ENCODE results near the gene GALNT2.

Gene GALNT2

GRCh38 chr1:230280054-230280795 lies 213.2 kb downstream of the GALNT2 start:
- no peak for DNase-seq (ENCODE audit: low read depth)

DNA sequence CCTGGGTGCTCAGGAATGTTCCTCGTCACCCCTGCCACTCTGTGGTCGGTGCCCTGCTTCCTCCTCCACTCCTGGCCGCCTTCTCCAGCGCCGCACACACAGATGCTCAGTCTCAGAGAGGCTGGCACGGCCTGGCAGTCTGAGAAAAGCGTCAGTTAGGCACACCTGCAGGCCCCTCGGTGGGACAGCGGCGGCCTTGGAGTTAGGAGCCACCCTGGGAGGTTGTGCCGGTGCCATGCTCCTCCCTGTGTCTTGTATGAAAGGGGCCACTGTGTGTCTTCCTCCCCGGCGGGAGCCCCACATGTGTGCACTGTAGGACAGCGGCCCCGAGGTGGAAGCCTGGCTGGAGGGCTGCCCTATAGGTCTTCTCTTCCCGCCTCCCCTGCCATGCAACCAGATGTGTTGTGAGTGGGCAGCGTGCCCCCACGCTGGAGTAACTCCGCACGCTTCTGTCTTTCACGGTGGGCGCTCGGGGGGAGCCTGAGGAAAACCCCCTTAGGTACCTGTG lies 213.9 kb downstream of the GALNT2 start:
- no peak for DNase-seq (ENCODE audit: low read depth)

- DNase-seq (ENCODE audit: low read depth), result no peak
These were observed 214.5 kb downstream of the GALNT2 start for GRCh38 chr1:230281556-230281955.

- DNase-seq (ENCODE audit: low read depth), result no peak
These were observed 215.1 kb downstream of the GALNT2 start for GRCh38 chr1:230282157-230282556.

DNA sequence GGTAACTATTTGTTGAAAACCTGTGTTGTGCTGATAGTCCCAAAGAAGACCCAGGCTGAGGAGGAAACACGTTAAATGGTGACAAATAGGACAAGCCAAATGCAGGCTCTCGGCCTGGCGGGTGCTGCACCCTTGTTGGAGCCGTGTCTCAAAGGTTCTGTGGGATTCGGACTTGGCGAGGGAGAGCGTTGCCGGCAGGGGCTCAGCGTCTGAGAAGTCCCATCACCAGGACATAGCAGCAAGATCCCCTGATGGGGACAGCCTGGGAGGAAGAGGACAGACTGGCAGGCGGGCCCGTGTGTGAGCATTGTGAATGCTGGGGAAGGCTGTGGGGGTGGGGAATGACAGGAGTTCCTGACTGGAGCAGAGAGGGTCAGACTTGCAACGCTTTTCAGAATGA lies 216.6 kb downstream of the GALNT2 start:
- DNase-seq (ENCODE audit: low read depth), result no peak

GRCh38 chr1:230284891-230285290 lies 217.9 kb downstream of the GALNT2 start:
- no peak for DNase-seq (ENCODE audit: low read depth)

DNA sequence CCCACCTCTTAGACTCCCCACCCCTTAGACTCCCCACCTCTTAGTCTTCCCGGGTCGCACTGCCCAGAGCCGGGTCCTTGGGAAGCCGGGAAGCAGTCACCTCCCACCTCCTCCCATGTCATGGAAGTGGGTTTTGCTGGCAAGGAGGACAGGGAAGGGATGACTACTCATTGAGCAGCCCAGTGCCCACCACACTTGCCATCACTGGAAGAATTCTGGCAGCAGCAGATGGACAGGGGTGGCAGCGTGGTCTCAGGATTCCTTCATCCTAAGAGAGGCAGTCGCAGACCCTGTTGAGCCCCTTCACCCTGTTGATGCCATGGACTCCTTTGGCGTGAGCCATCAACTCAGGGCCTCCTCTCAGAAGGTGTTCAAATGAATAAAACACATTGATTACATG lies 218.3 kb downstream of the GALNT2 start:
- no peak for DNase-seq (ENCODE audit: low read depth)

DNA sequence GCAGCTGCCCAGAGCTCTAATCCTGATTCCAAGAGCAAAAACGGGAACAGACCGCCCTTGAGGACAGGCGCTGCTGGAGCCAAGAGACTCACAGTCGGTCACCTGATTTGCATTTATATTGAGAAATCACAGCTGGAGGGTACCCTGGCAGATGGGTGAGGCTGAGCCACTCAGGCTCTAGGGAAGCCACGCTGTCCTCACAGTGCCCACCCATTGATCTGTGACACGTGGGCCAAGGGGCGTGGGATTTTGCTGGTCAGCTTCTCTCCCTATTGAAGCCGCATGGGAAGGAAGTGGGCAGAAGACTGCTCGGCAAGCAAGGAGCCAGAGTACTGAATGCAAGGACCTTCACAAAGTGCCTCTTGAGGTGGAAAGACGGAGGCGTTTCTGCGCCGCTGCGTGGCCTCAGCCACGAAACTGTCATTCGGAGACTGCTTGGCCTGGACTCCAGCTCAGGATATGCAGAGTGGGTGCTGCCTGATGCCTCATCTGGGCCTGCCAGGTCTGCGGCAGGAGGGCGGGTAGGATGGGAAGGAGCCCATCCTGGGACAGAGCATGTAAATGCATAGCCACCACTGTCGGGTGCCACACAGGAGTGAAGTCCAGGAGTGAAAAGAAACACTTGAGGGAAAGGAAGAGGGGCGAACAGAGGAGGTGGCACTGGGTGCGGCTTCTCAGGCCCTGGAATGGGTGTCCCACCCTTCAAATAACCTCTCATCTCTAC lies 219.3 kb downstream of the GALNT2 start:
- no peak for DNase-seq (ENCODE audit: low read depth)

DNA sequence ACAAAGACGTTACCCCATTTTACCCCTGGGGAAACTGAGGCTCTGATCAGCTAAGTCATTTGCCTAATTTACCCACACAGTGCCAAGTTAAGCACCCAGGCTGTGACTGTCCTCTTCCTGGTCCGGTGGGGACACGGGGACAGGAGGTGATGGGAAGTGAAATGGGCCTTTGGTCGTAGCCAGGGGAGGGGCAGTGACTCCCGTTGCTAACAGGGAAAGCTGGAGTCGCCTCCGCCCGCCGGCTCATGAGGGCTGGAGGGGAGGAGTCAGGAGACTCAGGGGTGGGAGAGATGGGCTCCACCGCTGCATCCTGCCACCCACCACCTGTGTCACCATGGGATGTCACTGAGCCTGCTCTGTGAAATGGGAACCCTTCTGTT lies 219.8 kb downstream of the GALNT2 start:
- no peak for DNase-seq (ENCODE audit: low read depth)

DNA sequence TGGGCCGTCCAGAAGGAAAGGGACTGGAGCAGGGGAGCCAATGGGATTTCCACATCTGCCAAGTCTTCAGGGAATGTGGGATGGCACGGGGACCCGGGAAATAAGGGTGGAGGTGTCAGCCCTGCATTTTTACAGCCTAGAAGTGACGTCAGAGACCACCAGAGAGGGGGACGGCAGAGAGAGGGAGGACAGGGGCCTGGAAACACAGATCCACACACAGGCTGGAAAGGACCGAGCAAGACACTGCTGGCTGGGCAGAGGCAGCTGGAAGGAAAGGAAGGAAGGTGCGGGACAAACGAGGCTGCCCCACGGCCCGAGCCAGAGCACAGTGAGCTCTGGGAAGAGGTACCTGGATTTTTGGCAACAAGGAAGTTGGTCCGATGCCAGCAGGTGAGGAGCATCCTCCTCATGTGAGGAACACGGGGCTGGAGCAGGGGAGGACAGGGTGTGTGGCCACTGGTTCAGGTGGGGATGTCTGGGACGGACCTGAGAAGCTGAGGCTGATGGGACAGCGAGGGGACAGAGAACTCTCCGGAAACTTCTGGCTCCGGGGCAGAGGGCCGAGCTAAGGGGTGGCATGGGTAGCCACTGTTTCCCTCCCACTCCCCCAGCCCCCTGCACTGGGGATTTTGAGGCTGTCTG lies 220.8 kb downstream of the GALNT2 start:
- no peak for DNase-seq (ENCODE audit: low read depth)

DNA sequence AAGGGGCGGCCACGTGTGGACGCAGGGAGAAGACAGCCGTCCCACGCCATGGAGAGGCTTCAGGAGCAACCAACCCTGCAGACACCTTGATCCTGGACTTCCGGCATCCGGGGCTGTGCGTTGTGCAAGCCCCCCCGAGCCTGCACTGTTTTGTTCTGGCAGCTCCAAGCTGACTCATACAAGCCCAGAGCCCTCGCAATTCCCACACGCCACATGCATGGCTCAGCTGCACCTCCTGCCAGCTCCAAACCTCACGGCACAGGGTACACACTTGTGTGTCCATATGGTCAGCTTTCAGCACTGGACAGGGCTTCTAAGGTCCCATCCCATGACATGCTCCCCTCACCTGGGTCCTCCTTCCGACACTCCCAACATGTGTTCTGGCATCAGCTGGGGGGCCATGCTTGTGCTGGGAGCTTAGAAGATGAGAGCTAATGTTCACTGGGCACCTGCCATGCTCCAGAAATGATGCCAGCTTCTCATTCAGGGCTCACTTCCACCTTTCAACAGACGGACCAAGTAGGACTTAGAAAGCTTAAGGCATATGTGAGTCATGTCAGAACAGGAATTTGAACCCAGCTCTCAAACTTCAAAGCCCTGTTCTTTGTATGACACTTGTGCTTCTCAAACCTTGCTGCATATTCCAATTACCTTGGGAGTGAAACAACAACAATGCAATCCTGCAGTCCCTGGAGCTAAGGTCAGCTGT lies 221.8 kb downstream of the GALNT2 start:
- no peak for DNase-seq (ENCODE audit: low read depth)

- no peak for DNase-seq (ENCODE audit: low read depth)
These were observed 222.3 kb downstream of the GALNT2 start for GRCh38 chr1:230289350-230289644.

GRCh38 chr1:230291731-230292620 lies 224.9 kb downstream of the GALNT2 start:
- DNase-seq (ENCODE audit: low read depth), result no peak

GRCh38 chr1:230292689-230293389 lies 225.8 kb downstream of the GALNT2 start:
- DNase-seq (ENCODE audit: low read depth), result no peak

DNA sequence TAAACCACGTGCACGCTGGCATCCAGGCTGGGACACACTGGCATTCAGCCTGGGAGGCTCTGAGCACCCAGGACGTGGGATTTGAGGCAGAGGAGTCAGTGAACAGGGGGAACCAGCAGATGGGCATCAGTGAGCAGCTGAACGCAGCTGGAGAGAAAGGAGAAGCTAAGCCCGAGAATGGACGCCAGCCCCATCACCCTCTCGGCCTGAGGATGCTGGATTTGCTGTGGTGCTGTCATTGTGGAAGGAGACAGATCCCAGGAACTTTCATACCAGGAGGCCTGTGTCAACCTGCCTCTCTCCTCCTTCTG lies 226.3 kb downstream of the GALNT2 start:
- DNase-seq (ENCODE audit: low read depth), result no peak

DNA sequence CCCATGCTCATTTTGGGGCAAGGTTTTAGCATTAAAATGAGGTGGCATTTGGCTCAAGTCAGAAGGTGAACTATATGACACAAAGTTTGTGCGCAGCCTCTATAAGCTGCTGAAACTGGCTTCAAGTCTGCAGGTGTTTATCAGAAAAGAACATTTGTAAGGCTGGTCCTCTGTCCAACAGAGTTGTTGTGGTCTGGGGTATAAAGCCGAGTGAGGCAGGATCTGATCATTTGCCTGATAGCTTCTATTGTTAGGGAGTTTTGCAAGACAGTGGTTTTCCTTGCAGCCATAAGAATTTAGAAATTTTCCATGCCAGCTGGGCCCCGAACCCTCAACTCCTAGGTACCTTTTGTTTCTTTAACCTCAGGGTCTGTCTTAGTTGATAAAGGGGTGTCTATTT lies 228.3 kb downstream of the GALNT2 start:
- no peak for DNase-seq (ENCODE audit: low read depth)

DNA sequence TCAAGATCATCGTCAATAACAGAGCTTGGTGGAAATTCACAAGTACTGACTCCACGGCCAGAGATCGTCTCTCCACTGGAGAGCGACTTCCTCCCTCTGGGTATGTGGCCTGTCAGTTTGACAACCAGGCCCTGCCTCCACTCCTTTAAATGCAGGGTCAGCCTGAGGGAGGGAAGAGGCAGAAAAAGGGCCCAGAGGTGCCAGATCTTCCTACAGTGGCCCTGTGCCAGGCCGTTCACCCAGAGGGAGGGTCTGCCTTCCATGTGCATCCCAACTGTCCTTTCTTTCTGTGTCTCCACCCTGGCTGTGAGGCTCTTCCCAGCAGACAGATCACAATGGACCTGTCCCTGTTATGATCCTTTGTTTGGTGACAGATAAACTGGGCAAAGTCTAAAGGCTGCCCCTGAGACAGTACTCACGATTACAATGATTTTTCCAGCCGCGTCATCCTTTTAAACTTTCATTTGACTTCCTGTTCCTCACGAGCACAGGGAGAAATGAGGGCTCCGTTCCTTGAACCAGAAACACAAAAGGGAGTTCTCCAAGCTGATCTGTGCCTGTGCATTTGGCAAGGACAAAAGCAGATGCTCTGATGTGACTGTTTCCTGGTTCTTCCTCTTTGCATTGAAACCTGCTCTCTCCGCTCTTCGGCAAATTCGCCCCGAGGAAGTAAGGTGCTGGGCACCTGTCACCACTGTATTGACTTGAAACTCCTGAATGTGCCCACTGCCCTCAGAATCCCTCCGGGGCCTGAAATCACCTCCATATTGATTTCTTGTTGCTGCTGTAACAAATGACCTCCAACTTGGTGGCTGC lies 232.4 kb downstream of the GALNT2 start:
- no peak for DNase-seq (ENCODE audit: low read depth)

DNA sequence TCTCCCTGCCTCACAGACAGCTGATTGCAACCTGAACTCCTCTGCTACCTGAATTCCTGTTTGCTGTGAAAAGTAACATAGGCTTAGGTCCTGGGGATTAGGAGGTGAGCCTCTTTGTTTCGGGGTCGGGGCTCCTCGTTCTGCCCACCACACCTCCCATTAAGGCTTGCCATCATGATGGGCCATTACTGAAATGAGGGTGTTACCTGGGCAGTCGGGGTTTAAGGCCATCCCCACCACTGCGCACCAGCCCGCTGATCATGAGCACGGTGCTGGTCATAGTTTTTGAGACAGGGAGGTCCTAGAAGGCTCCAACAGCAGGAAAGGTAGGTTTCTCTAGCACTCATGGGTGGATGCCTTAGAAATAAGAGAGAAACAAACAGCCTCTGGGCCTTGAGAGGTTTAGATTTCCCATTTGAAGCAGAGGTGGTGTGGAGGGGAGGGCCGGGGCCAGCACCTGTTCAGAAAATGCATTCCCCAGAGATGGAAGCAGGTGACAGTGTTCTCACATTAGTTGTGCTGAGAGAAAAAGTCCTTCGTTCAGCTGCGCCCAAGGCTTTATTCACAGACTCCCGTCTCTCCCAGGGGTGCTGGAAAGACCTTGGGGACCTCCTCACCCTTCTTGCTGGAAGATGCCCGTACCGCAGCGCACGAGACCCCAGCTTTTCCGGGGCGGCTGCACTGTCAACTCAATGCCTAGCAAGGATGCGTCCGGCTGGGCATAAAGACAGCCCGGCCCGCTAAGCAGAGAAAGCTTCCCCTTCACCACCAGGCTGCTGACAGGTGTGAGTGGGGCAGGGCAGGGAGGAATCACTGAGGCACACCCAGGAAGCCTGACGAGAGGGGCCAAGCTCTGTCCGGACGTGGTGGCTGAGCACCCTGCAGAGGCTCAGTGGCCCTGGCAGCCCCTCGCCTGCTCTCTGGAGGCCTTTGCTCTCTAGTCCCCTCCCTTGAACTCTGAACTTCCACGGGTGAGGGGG lies 233.6 kb downstream of the GALNT2 start:
- DNase-seq (ENCODE audit: low read depth), result no peak

DNA sequence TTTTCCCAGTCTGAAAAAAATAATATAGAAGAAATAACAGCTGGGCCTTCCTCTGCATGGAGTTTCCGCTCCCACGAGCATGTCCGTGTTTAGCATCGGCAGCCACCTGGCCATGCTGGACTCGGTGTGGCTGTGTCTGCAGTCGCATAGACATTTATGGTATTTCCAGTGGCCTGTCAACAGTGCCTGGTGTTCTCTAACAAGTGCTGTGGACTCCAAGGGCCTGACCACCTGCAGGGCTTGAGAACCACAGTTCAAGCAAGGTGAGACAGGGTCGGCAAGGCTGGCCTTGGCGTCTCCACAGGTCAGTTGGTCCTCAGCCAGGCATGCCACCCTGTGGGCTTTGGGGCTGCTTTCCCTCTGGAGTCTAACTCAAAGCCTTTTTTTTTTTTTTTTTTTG lies 234.3 kb downstream of the GALNT2 start:
- DNase-seq (ENCODE audit: low read depth), result no peak

Measured in stimulated activated CD8-positive, alpha-beta memory T cell treated with anti-CD3 and anti-CD28 coated beads, Interleukin-7, amount 100 ng/mL, for 24 hours (primary cell).